Astrocyte (in vitro differentiated cells and primary cell): ENCODE data around the gene CNTNAP1.

Experiments
- CTCF ChIP-seq: IDR thresholded peaks from 2 replicates; pipeline ENCODE4 v1.5.1; 2011; ENCODE audit warnings: low read depth, mild to moderate bottlenecking, inconsistent platforms, low read length, moderate library complexity; ENCODE audit not compliant: insufficient read depth
- EZH2 ChIP-seq: IDR thresholded peaks from 2 replicates; pipeline ENCODE4 v1.6.1; 2012; ENCODE audit warnings: mild to moderate bottlenecking, low read length, inconsistent platforms; ENCODE audit not compliant: insufficient read depth

GRCh38 chr17:42669705-42669976 lies 12.7 kb upstream of the CNTNAP1 start:
- TF ChIP-seq CTCF, result no peak
- no peak for TF ChIP-seq EZH2
